ENCODE results near the gene PRCD.
"Not testable (repeated sequence)": the region's sequence is repeated elsewhere in the genome, so short reads cannot be mapped to it uniquely, and the experiment has no call there.

PRCD gene

GRCh38 chr17:76506408-76507345 lies 33.2 kb upstream of the PRCD start:
- peak; percentile 87 for DNase-seq

DNA sequence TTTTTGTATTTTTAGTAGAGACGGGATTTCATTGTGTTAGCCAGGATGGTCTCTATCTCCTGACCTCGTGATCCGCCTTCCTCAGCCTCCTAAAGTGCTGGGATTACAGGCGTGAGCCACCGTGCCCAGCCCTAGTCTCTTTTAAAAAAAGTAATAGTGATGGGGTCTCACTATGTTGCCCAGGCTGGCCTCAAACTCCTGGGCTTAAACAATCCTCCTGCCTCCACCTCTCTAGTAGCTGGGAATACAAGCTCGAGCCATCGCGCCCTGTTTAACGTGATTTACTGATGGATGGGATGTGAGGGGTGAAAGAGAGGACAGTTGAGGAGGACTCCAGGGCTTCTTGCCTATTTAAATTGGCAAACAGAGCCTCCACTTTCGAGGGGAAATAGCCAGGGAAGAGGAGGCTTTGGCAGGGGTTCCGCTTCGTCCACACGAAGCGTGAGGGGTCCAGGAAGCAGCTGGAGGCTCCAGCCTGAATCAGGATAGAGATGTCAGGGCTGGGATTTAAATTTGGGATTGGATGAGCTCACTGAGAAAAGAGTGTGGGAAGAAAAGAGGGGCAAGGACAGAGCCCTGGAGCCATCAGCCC lies 31.3 kb upstream of the PRCD start:
- DNase-seq, result not testable (repeated sequence)

DNA sequence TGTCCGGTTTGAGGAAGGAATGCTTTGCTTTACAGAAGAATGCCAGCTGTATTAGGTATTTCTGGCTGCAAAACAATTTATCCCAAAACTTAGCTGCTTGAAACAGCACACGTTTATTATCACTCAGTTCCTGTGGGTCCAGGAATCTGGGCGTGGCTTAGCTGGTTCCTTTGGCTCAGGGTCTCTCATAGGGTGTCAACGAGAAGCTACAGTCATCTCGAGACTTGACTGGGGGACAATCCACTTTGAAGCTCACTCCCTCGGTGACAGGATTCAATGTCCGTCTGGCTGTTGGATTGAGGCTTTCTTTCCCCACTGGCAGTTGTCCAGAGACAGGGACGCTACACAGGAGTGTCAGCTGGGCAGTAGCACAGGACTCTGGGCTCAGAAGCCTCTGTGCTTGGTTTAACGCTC lies 29.0 kb upstream of the PRCD start:
- DNase-seq, result no peak

DNA sequence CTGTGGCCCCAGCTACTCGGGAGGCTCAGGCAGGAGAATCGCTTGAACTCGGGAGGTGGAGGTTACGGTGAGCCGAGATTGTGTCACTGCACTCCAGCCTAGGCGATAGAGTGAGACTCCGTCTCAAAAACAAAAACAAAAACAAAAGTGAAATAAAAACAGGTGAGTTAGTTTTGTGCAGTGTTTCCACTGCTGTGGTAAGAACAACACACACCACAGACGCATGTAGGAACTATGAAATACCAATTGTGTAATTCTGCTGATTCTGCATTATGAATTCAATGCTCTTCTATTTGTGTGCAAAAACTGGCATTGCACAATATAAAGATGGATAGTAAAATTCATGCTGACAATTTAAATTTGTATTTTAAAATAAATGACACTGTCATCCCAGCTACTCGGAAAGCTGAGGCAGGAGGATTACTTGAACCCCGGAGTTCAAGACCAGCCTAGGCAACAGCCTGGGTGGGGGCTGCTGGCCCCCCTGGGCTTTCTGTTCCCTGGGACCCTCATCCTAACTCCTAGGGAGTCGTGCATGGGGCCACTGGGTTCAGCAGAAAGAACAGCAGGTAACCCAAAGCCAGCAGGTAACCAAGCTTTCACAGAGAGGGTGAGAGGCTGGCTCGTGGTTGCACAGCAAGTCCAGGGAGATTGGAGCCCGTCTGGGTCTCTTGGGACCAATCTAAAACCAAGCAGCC lies 28.0 kb upstream of the PRCD start:
- no peak for DNase-seq

GRCh38 chr17:76512366-76513305 lies 27.2 kb upstream of the PRCD start:
- DNase-seq, result no peak

DNA sequence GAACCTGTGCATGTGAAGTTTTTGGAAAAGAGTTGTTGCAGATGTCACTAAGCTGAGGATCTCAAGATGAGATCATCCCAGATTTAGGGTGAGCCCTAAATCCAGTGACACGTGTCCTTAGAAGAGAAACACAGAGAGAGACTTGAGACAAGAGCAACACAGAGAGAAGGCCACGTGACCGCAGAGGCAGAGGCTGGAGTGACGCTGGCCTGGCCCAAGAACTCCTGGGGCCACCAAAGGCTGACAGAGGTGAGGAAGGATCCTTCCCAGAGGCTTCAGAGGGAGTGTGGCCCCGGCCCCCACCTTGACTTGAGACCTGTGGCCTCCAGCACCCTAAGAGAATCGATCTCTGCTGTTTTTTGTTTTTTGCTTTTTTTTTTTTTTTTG lies 26.5 kb upstream of the PRCD start:
- DNase-seq, result no peak

DNA sequence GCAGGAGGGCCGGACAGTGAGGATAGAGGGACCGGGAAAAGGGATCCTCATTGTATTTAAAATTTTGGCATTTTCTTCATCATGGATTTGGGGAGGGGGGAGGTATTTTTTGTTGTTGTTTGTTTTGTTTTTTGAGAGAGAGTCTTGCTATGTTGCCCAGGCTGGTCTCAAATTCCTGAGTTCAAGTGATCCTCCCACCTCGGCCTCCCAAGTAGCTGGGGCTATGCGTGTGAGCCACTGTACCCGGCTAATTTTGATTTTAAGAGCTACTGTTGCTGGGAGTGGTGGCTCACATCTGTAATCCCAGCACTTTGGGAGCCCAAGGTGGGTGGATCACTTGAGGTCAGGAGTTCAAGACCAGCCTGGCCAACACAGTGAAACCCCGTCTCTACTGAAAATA lies 25.5 kb upstream of the PRCD start:
- DNase-seq, result not testable (repeated sequence)

GRCh38 chr17:76515274-76515949 lies 24.4 kb upstream of the PRCD start:
- DNase-seq, result peak; percentile 28

DNA sequence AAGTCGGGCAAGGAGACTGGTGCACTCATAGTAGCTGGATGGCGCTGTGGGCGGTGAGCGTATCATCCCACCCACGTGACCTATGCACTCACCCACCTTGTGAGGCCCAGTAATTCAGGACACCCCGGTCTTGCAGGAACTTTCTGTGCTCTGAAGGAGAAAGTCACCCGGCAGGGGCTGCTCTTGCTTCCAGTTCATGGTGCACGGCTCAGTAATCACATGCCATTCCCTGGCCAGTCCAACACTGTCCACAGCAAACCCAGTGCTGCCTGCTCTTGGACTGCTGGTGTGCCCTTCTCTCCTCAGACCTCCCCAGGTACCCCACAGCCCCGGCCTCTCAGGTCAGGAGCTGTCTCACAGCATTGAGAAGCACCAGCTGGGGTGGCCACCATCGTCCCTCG lies 22.2 kb upstream of the PRCD start:
- no peak for DNase-seq

DNA sequence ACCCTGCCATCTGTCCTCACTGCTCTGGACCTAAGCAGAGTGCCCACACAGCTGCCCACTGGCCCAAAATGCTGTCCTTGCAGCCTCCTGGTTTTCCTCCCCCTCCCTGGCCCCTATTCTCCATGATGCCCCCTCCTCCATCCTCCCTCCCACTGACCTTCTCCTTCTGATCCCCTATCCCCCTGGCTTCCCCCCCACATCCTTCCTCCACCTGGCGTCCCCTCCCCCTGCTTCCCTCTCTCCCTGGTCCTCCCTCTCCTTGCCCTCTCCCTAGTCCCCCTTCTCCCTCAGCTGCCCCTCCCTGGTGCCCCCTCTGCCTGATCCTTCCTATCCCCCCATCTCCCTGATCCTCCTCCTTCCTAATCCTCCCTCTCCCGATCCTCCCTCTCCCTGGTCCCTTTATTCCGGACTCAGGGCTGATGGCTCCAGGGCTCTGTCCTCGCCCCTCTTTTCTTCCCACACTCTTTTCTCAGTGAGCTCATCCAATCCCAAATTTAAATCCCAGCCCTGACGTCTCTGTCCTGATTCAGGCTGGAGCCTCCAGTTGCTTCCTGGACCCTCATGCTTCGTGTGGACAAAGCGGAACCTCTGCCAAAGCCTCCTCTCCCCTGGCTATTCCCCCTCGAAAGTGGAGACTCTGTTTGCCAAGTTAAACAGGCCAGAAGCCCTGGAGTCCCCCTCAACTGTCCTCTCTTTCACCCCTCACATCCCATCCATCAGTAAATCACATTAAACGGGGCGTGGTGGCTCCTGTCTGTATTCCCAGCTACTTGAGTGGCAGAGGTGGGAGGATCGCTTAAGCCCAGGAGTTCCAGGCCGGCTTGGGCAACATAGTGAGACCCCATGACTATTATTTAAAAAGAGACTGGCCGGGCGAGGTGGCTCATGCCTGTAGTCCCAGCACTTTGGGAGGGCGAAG lies 20.5 kb upstream of the PRCD start:
- no peak for DNase-seq

DNA sequence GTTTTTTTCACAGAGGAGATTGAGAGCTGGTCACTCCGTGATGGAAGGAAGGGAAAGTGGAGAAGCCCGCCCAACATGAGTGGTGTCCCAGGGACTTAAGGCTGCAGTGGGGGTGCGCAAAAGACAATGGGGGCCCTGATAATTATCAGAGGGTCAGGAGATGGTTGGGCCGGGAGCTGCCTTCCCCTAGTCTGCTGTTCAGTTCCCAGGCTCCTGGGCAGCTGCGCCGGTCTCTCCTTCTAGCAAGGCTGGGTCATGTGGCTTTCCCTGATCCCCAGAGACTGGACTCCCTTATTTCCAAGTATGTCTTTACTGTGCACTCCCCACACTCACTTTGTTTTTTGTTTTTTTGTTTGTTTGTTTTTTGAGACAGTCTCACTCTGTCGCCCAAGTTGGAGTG lies 18.6 kb upstream of the PRCD start:
- no peak for DNase-seq

DNA sequence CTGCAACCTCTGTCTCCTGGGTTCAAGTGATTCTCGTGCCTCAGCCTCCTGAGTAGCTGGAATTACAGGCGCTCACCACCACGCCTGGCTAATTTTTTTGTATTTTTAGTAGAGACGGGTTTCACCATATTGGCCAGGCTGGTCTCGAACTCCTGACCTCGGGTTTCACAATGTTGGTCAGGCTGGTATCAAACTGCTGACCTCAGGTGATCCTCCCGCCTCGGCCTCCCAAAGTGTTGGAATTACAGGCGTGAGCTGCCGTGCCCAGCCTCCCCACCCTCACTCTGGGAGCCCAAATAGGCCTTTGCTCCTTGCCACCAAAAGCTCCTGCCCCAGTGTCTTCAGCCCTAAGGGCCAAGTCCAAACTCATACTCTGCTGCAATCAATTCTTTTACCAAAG lies 18.2 kb upstream of the PRCD start:
- not testable (repeated sequence) for DNase-seq

DNA sequence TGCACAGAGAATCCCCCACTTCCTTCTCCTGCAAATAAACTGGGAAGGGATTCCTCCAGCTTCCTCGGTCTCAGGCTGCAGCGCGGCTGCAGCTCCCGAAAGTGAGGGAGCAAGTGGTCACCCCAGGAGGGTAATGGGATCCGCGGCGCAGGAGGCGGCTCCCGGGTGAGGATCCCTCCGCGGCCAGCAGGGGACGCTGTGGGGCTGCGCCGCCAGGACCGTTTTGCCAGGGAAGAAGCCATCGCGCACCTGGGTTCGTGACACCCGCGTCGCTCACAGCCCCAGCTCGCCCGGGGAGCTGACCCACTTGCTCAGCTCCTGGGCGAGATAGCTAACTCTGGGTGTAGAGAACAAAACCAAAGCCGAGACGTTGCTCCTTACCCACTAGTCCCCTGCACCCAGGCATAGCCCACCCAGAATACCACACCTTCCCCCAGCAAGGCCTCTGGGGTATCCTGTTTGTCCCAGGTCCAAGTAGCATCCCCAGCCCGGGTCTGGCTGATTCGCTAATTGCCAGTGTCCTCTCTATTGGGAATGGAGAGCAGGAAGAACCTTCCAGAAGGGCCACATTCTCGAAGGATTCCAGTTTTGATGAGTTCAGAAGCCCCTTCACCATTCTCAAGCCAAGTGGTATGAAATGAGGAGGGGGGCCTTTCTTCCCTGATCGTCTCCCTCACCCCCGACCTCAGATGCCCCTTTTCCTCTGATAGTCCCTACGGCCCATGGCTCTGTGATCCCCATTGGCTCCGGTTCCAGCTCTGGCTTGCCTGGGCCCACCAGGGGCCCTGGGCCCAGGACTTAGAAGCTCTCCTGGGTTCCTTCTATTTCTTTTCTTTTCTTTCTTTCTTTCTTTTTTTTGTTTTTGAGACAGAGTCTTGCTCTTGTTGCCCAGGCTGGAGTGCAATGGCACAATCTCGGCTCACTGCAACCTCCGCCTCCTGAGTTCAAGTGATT lies 16.5 kb upstream of the PRCD start:
- peak; percentile 75 for DNase-seq

- no peak for DNase-seq
Observed at GRCh38 chr17:76524598-76525512, 15.0 kb upstream of the PRCD start.

DNA sequence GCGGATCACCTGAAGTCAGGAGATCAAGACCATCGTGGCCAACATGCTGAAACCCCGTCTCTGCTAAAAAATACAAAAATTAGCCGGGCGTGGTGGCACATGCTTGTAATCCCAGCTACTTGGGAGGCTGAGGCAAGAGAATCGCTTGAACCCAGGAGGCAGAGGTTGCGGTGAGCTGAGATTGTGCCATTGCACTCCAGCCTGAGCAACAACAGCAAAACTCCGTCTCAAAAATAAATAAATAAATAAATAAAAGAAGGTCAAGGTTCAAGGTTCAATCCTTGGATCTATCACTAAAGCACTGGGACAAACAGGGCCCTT lies 14.4 kb upstream of the PRCD start:
- not testable (repeated sequence) for DNase-seq

DNA sequence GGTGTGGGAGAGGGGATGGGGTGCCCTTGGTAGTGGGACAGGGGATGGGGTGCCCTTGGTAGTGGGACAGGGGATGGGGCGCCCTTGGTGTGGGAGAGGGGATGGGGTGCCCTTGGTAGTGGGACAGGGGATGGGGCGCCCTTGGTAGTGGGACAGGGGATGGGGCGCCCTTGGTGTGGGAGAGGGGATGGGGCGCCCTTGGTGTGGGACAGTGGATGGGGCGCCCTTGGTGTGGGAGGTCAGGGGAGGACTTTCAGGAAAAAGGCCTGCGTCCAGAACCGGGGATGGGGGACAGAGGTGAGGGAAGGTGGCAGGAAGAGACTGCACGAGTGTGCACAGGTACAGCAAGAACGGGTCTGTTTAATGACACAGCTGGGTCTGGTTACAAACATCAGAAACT lies 12.8 kb upstream of the PRCD start:
- DNase-seq, result not testable (repeated sequence)

DNA sequence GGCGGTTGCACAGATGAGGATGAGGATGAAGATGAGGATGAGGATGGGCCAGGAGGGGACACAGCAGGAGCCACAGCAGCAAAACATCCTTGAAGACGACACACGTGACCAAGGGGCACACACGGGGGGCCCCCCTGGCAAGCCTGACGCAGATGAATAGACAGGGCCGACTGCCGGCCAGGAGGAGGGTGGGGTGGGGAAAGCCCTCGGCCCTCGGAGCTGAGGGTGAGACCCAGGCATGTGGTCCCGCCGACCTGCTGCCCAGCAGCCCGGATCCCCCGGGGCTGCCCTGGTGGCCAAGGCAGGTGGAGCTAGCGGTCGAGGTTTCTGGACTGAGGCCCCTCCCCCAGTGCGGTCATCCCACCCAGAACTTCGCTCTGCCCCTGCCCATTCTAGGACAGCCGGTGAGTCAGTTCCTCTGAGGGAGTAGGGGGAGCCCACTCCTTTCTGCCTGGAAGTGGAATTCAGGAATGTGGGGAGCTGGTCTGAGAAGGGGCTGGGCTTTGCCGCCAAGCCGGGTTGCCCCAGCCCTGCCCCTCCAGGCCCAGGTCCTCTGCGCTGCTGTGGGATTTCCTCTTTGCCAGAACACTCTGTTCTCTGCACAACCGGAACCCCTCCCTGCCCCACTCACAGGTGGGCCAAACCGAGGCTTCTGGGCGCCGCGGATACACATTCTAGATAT lies 12.3 kb upstream of the PRCD start:
- no peak for DNase-seq

DNA sequence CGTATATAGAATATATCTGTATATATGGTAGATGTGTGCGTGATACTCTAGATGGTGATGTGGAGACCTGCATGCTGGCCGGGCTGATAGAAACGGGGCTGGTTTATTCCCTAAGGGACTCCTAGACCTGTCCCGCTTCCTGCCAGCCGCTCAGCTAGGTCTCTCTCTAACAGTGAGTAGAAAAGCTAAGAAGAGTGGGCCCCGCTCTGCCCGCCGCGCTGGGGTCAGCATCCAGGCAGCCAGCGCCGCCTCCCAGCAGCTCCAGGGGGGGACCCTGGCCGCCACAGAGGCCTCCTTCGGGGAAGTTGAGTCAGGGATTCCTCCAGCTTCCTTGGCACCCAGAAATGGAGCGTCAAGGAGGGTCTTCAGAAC lies 11.7 kb upstream of the PRCD start:
- no peak for DNase-seq
